Fibroblast of skin of scalp (primary cell): ENCODE results near the gene AHNAK.
"Not testable (repeated sequence)": the region's sequence is repeated elsewhere in the genome, so short reads cannot be mapped to it uniquely, and the experiment has no call there.

ENCODE experiments used
- DNase-seq: peaks from one replicate; pipeline ENCODE4 v3.0.0-alpha.2; 2013

Gene AHNAK

GRCh38 chr11:62552485-62553079, 6.0 kb upstream of the AHNAK start:
- peak; percentile 67 for DNase-seq

- DNase-seq, result not testable (repeated sequence)
Measured at GRCh38 chr11:62550478-62550877, 3.9 kb upstream of the AHNAK start.

- no peak for DNase-seq
Measured at GRCh38 chr11:62548545-62549335, 2.1 kb upstream of the AHNAK start.

GRCh38 chr11:62547691-62548281, 1.2 kb upstream of the AHNAK start:
- no peak for DNase-seq

- DNase-seq, result peak; percentile 30
Measured at GRCh38 chr11:62546929-62547625, 471 bp upstream of the AHNAK start.

- peak; percentile 97 for DNase-seq
Measured at GRCh38 chr11:62545437-62546243, 966 bp downstream of the AHNAK start.

- DNase-seq, result no peak
Measured at GRCh38 chr11:62544581-62545436, 1.8 kb downstream of the AHNAK start.

GRCh38 chr11:62543680-62544444, 2.7 kb downstream of the AHNAK start:
- no peak for DNase-seq

- DNase-seq, result peak; percentile 94
Measured at GRCh38 chr11:62542750-62543567, 3.6 kb downstream of the AHNAK start.

- no peak for DNase-seq
Measured at GRCh38 chr11:62542111-62542745, 4.4 kb downstream of the AHNAK start.

- DNase-seq, result no peak
Measured at GRCh38 chr11:62540804-62541701, 5.6 kb downstream of the AHNAK start.

GRCh38 chr11:62539238-62539925, 7.2 kb downstream of the AHNAK start:
- DNase-seq, result peak; percentile 93

GRCh38 chr11:62538470-62539237, 8.0 kb downstream of the AHNAK start:
- DNase-seq, result no peak

GRCh38 chr11:62536301-62536957, 10.2 kb downstream of the AHNAK start:
- no peak for DNase-seq

- DNase-seq, result no peak
Measured at GRCh38 chr11:62535802-62536201, 10.8 kb downstream of the AHNAK start.
